GM12892 (cell line): ENCODE results near the gene ISL1.

Experiments used
- DNase-seq: peaks from one replicate; pipeline ENCODE4 v3.0.0; 2011; ENCODE audit not compliant: insufficient read length
- FAIRE-seq: peaks from 2 replicates; lab custom pipeline; 2011; peaks lifted over from hg19 to GRCh38; lab: Jason Lieb, UNC
- POLR2A ChIP-seq: IDR thresholded peaks from 2 replicates; pipeline ENCODE4 v1.6.1; 2011; ENCODE audit warnings: low read depth, low read length, control low read depth
- POLR2AphosphoS5 ChIP-seq: IDR thresholded peaks from 2 replicates; pipeline ENCODE4 v1.6.1; 2011; ENCODE audit warnings: low read depth, low read length, control low read depth
- TAF1 ChIP-seq: IDR thresholded peaks from 2 replicates; pipeline ENCODE4 v1.6.1; 2011; ENCODE audit warnings: low read depth, mild to moderate bottlenecking, control low read depth, low read length, borderline replicate concordance

ISL1 gene

DNA sequence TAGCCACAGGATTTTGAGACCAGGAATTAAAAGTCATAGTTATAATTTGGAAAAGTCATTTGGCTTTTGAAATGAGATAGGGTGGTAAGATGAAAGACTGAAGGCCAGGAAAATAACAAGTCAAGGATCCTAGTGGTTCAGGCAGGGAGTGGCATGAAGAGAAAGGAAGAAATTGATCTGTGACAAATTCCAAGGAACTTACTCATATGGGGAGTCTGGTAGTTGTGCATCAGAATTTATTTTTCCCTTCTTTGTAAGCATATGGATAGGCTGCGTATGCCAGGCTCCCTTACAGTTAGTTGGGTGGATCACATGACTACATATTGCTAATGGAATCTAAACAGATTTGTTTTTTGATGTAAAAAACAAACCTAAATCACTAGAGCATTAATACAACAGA is 21.0 kb downstream of the ISL1 start:
- TF ChIP-seq TAF1: no peak
- no peak for TF ChIP-seq POLR2A
- no peak for TF ChIP-seq POLR2AphosphoS5
- DNase-seq (no peak), FAIRE-seq (no peak)

GRCh38 chr5:51411921-51412325 is 28.7 kb downstream of the ISL1 start:
- DNase-seq (no peak), FAIRE-seq (no peak)
- TF ChIP-seq POLR2A (no peak), POLR2AphosphoS5 (no peak), TAF1 (no peak)

DNA sequence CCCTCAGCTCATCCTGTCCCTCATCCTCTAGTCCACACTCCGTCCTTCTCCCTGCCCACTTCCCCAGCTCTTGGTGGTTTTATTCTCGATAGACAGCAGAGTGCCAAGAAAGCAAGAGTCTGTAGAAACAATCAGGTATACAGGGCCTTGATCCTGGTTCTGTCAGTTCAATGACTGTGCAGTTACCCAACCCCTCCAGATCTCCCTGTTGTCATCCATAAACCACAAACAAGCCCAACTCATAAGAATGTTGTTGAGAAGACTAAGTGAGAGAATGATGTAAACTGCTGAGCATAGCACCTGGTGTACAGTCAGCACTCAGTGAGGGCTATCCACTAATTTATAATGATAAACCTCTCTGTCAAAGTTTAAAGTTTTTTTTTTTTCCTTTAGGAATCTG is 31.3 kb downstream of the ISL1 start:
- FAIRE-seq (no peak), DNase-seq (no peak)
- no peak for TF ChIP-seq POLR2AphosphoS5

- TF ChIP-seq POLR2A: no peak
- DNase-seq (no peak), FAIRE-seq (no peak)
These were observed 32.9 kb downstream of the ISL1 start for GRCh38 chr5:51416149-51416548.

- DNase-seq: no peak
- FAIRE-seq: no peak
- no peak for TF ChIP-seq TAF1
- no peak for TF ChIP-seq POLR2AphosphoS5
These were observed 49.9 kb downstream of the ISL1 start for GRCh38 chr5:51433052-51433710.

DNA sequence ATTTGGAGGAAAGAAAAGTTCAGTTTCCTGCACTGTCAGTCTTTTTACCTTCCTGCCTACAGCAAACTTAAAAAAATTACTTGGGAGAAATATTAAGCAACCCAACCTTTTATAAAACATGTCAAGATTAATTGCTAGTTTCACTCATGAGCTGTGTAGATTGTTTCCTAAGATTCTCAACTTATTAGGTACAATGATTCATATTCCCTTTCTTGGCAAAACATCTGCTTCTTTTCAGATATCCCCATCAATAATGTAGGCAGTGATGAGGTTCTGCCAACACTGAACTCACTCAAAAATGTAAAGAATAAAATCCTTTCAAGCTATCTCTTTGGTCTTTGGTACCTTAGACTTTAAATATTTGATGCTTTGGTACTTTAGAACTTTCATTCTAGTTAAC is 56.0 kb downstream of the ISL1 start:
- TF ChIP-seq POLR2A (no peak), TAF1 (no peak), POLR2AphosphoS5 (no peak)
- DNase-seq (no peak), FAIRE-seq (no peak)
